Measurements from ENCODE around the gene HOXA9.

HOXA9 gene

GRCh38 chr7:27200761-27201579, 35.6 kb upstream of the HOXA9 start:
- no peak for DNase-seq

GRCh38 chr7:27199849-27200760, 34.8 kb upstream of the HOXA9 start, which contains the start of gene HOXA13:
HOXA13 (minus strand) TSS chr7:27200091; CDS start chr7:27200077, 14 bp downstream.
- DNase-seq, result no peak

- no peak for DNase-seq
Measured at GRCh38 chr7:27198871-27199801, 33.8 kb upstream of the HOXA9 start.

- no peak for DNase-seq
Measured at GRCh38 chr7:27198138-27198841, 33.0 kb upstream of the HOXA9 start.

GRCh38 chr7:27197137-27198042, 32.1 kb upstream of the HOXA9 start:
- DNase-seq, result no peak

- DNase-seq, result peak; percentile 66 to 77
Measured at GRCh38 chr7:27196287-27196767, 31.0 kb upstream of the HOXA9 start.

GRCh38 chr7:27194686-27195379, 29.5 kb upstream of the HOXA9 start:
- DNase-seq, result no peak

GRCh38 chr7:27194002-27194352, 28.6 kb upstream of the HOXA9 start:
- no peak for DNase-seq

GRCh38 chr7:27193335-27194001, 28.1 kb upstream of the HOXA9 start:
- DNase-seq, result no peak

GRCh38 chr7:27192546-27193334, 27.4 kb upstream of the HOXA9 start:
- no peak for DNase-seq

- DNase-seq, result no peak
Measured at GRCh38 chr7:27191833-27192545, 26.7 kb upstream of the HOXA9 start.

- DNase-seq, result no peak
Measured at GRCh38 chr7:27191161-27191731, 25.9 kb upstream of the HOXA9 start.

GRCh38 chr7:27189997-27190748, 24.8 kb upstream of the HOXA9 start:
- no peak for DNase-seq

GRCh38 chr7:27189295-27189996, 24.1 kb upstream of the HOXA9 start:
- no peak for DNase-seq

- DNase-seq, result no peak
Measured at GRCh38 chr7:27188386-27189294, 23.3 kb upstream of the HOXA9 start.

All from SHP77 (cell line).